ENCODE results near the gene NEU2. TPM values are rescaled to one million over a fixed set of nuclear protein-coding genes. Genes with fewer than 3 reads are reported as not detected.

NEU2 gene
- total and polyA plus RNA-seq, 2 of the 13 experiments (the other 11 are each of a cell fraction or from before 2014, with no cell fraction given) = not detected

DNA sequence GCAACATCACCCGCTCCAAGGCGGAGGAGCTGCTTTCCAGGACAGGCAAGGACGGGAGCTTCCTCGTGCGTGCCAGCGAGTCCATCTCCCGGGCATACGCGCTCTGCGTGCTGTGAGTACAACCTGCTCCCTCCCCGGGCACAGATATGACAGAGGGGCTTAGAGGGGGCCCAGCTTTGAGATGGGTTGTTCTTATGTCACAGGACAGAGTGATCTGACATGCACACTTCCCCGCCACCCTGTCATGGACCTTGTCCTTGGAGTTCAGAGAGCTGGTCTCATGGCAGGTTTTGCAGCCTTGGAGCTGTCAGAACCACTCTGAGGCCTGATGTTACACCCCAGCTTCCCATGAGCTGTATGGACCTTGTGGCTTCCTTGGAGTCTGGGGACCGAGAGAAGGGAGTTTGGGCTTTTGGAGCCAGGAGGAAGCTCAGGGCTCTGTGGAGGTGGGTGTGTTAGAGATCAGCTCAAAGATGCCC is 28.1 kb downstream of the NEU2 start (continued):
- TF ChIP-seq, protein P1, sequence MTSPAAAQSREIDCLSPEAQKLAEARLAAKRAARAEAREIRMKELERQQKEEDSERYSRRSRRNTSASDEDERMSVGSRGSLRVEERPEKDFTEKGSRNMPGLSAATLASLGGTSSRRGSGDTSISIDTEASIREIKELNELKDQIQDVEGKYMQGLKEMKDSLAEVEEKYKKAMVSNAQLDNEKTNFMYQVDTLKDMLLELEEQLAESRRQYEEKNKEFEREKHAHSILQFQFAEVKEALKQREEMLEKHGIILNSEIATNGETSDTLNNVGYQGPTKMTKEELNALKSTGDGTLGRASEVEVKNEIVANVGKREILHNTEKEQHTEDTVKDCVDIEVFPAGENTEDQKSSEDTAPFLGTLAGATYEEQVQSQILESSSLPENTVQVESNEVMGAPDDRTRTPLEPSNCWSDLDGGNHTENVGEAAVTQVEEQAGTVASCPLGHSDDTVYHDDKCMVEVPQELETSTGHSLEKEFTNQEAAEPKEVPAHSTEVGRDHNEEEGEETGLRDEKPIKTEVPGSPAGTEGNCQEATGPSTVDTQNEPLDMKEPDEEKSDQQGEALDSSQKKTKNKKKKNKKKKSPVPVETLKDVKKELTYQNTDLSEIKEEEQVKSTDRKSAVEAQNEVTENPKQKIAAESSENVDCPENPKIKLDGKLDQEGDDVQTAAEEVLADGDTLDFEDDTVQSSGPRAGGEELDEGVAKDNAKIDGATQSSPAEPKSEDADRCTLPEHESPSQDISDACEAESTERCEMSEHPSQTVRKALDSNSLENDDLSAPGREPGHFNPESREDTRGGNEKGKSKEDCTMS (CRISPR knock-in tag; conservative IDR thresholded peaks at IDR 0.05) = no peak
- TF ChIP-seq DPF2 (CRISPR knock-in tag; IDR thresholded peaks at IDR 0.05; ENCODE audit: borderline replicate concordance, low read depth) (no peak), ZFP41 (CRISPR knock-in tag; IDR thresholded peaks at IDR 0.05; ENCODE audit: borderline replicate concordance) (peak; percentile 94), ZBTB3 (CRISPR knock-in tag; IDR thresholded peaks at IDR 0.05; ENCODE audit: borderline replicate concordance, low read depth) (no peak), ZBTB20 (CRISPR knock-in tag; IDR thresholded peaks at IDR 0.05; ENCODE audit: borderline replicate concordance, low read depth) (0 out of 2 replicates have a peak, but pooled peaks have one; percentile 12), POGZ (CRISPR knock-in tag; IDR thresholded peaks at IDR 0.05) (no peak), PHF8 (CRISPR knock-in tag; IDR thresholded peaks at IDR 0.05) (no peak; the same call in 1 of the 2 replicates), PLSCR1 (CRISPR knock-in tag; IDR thresholded peaks at IDR 0.05; ENCODE audit: borderline replicate concordance) (no peak), NFE2L1 (CRISPR knock-in tag; IDR thresholded peaks at IDR 0.05; ENCODE audit: borderline replicate concordance) (no peak), ZNF737 (CRISPR knock-in tag; IDR thresholded peaks at IDR 0.05; ENCODE audit: borderline replicate concordance) (no peak), ZNF761 (CRISPR knock-in tag; conservative IDR thresholded peaks at IDR 0.05) (no peak), ZKSCAN1 (IDR thresholded peaks at IDR 0.05; ENCODE audit: low read length) (no peak), RFXANK (CRISPR knock-in tag; IDR thresholded peaks at IDR 0.05) (no peak), ZNF10 (CRISPR knock-in tag; IDR thresholded peaks at IDR 0.05; ENCODE audit: borderline replicate concordance, low read depth) (no peak)
- TF ChIP-seq, protein P2, sequence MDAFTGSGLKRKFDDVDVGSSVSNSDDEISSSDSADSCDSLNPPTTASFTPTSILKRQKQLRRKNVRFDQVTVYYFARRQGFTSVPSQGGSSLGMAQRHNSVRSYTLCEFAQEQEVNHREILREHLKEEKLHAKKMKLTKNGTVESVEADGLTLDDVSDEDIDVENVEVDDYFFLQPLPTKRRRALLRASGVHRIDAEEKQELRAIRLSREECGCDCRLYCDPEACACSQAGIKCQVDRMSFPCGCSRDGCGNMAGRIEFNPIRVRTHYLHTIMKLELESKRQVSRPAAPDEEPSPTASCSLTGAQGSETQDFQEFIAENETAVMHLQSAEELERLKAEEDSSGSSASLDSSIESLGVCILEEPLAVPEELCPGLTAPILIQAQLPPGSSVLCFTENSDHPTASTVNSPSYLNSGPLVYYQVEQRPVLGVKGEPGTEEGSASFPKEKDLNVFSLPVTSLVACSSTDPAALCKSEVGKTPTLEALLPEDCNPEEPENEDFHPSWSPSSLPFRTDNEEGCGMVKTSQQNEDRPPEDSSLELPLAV (CRISPR knock-in tag; conservative IDR thresholded peaks at IDR 0.05; ENCODE audit: low read depth) = no peak; the same call in 1 of the 2 replicates
- TF ChIP-seq, protein P3, sequence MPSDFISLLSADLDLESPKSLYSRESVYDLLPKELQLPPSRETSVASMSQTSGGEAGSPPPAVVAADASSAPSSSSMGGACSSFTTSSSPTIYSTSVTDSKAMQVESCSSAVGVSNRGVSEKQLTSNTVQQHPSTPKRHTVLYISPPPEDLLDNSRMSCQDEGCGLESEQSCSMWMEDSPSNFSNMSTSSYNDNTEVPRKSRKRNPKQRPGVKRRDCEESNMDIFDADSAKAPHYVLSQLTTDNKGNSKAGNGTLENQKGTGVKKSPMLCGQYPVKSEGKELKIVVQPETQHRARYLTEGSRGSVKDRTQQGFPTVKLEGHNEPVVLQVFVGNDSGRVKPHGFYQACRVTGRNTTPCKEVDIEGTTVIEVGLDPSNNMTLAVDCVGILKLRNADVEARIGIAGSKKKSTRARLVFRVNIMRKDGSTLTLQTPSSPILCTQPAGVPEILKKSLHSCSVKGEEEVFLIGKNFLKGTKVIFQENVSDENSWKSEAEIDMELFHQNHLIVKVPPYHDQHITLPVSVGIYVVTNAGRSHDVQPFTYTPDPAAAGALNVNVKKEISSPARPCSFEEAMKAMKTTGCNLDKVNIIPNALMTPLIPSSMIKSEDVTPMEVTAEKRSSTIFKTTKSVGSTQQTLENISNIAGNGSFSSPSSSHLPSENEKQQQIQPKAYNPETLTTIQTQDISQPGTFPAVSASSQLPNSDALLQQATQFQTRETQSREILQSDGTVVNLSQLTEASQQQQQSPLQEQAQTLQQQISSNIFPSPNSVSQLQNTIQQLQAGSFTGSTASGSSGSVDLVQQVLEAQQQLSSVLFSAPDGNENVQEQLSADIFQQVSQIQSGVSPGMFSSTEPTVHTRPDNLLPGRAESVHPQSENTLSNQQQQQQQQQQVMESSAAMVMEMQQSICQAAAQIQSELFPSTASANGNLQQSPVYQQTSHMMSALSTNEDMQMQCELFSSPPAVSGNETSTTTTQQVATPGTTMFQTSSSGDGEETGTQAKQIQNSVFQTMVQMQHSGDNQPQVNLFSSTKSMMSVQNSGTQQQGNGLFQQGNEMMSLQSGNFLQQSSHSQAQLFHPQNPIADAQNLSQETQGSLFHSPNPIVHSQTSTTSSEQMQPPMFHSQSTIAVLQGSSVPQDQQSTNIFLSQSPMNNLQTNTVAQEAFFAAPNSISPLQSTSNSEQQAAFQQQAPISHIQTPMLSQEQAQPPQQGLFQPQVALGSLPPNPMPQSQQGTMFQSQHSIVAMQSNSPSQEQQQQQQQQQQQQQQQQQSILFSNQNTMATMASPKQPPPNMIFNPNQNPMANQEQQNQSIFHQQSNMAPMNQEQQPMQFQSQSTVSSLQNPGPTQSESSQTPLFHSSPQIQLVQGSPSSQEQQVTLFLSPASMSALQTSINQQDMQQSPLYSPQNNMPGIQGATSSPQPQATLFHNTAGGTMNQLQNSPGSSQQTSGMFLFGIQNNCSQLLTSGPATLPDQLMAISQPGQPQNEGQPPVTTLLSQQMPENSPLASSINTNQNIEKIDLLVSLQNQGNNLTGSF (CRISPR knock-in tag; IDR thresholded peaks at IDR 0.05) = no peak
- TF ChIP-seq, protein P4, sequence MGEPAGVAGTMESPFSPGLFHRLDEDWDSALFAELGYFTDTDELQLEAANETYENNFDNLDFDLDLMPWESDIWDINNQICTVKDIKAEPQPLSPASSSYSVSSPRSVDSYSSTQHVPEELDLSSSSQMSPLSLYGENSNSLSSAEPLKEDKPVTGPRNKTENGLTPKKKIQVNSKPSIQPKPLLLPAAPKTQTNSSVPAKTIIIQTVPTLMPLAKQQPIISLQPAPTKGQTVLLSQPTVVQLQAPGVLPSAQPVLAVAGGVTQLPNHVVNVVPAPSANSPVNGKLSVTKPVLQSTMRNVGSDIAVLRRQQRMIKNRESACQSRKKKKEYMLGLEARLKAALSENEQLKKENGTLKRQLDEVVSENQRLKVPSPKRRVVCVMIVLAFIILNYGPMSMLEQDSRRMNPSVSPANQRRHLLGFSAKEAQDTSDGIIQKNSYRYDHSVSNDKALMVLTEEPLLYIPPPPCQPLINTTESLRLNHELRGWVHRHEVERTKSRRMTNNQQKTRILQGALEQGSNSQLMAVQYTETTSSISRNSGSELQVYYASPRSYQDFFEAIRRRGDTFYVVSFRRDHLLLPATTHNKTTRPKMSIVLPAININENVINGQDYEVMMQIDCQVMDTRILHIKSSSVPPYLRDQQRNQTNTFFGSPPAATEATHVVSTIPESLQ (CRISPR knock-in tag; conservative IDR thresholded peaks at IDR 0.05) = no peak

All from HepG2 (cell line).